Progenitor cell of endocrine pancreas (in vitro differentiated cells): ENCODE data around the gene APOC3. TPM values are rescaled to one million over a fixed set of nuclear protein-coding genes. Genes with fewer than 3 reads are reported as not detected.
A peak's percentile ranks its signal among the peaks of the same experiment; 100 is the strongest.

ENCODE experiments used
- DNase-seq: peaks from one replicate; pipeline ENCODE4 v3.0.0; 2021; ENCODE audit warnings: low spot score; ENCODE audit not compliant: unreplicated experiment
- H3K27ac Mint-ChIP-seq: 2 replicates; pipeline ENCODE4 v1.8.0; 2021; ENCODE audit warnings: mild to moderate bottlenecking, moderate library complexity, mixed read lengths
- H3K27me3 Mint-ChIP-seq: 2 replicates; pipeline ENCODE4 v1.8.0; 2021; ENCODE audit warnings: mixed read lengths
- H3K36me3 Mint-ChIP-seq: 2 replicates; pipeline ENCODE4 v1.8.0; 2022; ENCODE audit warnings: mixed read lengths; ENCODE audit not compliant: insufficient read depth
- H3K4me1 Mint-ChIP-seq: 2 replicates; pipeline ENCODE4 v1.8.0; 2021; ENCODE audit warnings: low read depth, mixed read lengths
- H3K4me3 Mint-ChIP-seq: 2 replicates; pipeline ENCODE4 v1.8.0; 2021; ENCODE audit warnings: low read depth, mild to moderate bottlenecking, moderate library complexity, mixed read lengths
- H3K9me3 Mint-ChIP-seq: 2 replicates; pipeline ENCODE4 v1.8.0; 2021; ENCODE audit warnings: low read depth, mixed read lengths
- CTCF ChIP-seq: fragments of 200-600 bp; sonication (generic); IDR thresholded peaks from one replicate; pipeline ENCODE4 v1.5.0; 2021; ENCODE audit warnings: antibody characterized with exemption, mild to moderate bottlenecking; ENCODE audit not compliant: unreplicated experiment
- total RNA-seq: library from RNA; stranded (reverse); gene quantifications from 2 replicates; pipeline ENCODE4 v1.2.1, GENCODE V29; 2021

Gene APOC3
- total RNA-seq, 1 donor from 2014 or later, result 16.3 TPM

DNA sequence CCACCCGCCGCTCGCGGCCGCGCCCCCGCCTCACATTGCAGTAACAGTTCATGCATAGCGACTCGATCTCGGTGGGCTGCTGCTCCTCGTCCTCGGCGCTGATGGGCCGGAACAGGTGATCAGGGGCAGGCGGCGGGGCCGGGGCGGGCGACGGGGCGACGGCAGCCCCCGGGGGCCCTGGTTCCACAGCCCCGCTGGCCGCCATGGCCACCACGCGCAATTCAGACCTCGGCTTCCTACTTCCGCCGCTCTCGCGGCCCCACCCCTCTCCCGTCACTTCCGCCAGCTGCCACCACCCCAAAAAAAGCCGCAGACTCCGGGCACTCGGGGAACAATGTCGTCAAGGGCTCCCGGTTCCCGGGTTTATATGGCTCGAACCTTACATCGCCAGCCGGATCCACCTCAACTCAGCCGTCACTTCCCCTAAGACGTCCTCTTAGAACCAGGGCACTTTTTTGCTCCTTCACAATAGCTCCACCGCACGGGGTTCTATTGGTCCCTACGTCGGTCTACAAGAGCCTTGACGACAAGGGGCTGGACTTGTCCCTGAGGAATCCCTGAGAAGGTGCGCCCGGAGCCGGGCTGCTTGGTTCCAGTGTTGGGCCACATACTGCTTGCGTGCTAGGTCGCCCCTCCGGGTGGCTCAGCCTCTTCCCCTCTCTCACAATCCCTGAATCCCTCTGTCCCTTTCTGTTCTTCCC lies 41.8 kb upstream of the APOC3 start, which contains the start of gene ZPR1:
ZPR1 (minus strand) TSS at position 238 of the 701 bp plus-strand sequence; CDS start at position 205, 33 bp downstream.
- TF ChIP-seq CTCF, result no peak
- DNase-seq, result peak; percentile 44
- Mint-ChIP-seq H3K4me3 (peak within 1 kb of the TSS; percentile 98), H3K27me3 (peaks cover 10% of the 10 kb centered on the region), H3K36me3 (peaks cover 17% of the 10 kb centered on the region), H3K9me3 (no peaks in the 10 kb centered on the region), H3K4me1 (peaks cover 19% of the 10 kb centered on the region), H3K27ac (peak within 1 kb of the TSS; percentile 99)

GRCh38 chr11:116788534-116788933 lies 41.2 kb upstream of the APOC3 start:
- Mint-ChIP-seq H3K4me3 (peak overlapping the region; percentile 98), H3K4me1 (peaks cover 22% of the 10 kb centered on the region), H3K27ac (peak overlapping the region; percentile 99), H3K9me3 (no peaks in the 10 kb centered on the region), H3K36me3 (peaks cover 15% of the 10 kb centered on the region), H3K27me3 (peaks cover 13% of the 10 kb centered on the region)
- DNase-seq, result no peak
- TF ChIP-seq CTCF, result no peak

GRCh38 chr11:116788975-116789374 lies 40.7 kb upstream of the APOC3 start:
- H3K27ac Mint-ChIP-seq, result no peak overlapping the region
- peak overlapping the region; percentile 98 for H3K4me3 Mint-ChIP-seq
- H3K9me3 Mint-ChIP-seq, result no peaks in the 10 kb centered on the region
- peaks cover 22% of the 10 kb centered on the region for H3K4me1 Mint-ChIP-seq
- no peak for DNase-seq
- H3K27me3 Mint-ChIP-seq, result peaks cover 13% of the 10 kb centered on the region
- TF ChIP-seq CTCF, result no peak
- H3K36me3 Mint-ChIP-seq, result peaks cover 15% of the 10 kb centered on the region

- H3K9me3 Mint-ChIP-seq, result no peaks in the 10 kb centered on the region
- TF ChIP-seq CTCF, result no peak
- H3K36me3 Mint-ChIP-seq, result peaks cover 4% of the 10 kb centered on the region
- no peak overlapping the region for H3K27ac Mint-ChIP-seq
- peaks cover 22% of the 10 kb centered on the region for H3K4me1 Mint-ChIP-seq
- H3K27me3 Mint-ChIP-seq, result peaks cover 13% of the 10 kb centered on the region
- no peak overlapping the region for H3K4me3 Mint-ChIP-seq
- DNase-seq, result no peak
Measured at GRCh38 chr11:116790167-116791001, 39.3 kb upstream of the APOC3 start.

DNA sequence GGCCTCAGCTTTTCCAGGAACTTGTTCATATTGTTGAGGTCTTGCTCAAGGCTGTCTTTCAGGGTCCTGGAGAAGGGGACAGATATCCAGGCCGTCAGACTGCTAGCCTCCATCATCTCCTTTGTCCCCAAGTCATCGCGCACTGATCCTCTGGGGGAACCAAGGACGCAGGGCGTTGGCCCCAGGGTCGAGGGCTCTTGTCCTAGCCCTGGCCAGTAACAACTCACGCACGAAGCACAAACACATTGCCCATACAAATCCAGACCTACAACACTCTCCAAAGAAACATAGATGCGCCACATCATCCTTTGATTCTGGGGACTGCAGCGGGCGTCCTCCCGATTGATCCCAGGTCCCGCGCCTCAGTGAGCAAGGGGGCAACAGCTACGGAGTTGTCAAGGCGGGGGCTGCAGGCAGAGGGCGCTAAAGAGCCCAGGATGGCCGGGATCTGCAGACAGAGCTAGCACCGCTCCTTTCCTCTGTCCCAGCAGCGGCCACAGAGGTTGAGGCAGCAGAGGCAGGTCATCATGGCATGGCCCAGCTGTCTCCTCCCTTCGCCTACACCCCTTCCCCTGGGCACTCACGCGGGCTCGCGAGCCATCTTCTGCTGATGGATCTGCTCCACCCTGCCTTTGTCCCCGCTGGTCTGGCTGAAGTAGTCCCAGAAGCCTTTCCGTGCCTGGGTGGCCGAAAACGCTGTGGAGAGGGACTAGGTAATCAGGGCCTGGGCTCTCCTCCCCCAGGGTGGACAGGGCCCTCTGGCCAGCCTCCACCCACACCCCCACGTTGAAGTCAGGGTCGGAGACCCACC lies 38.5 kb upstream of the APOC3 start:
- Mint-ChIP-seq H3K4me3 (peak overlapping the region; percentile 44), H3K9me3 (no peaks in the 10 kb centered on the region), H3K27ac (no peak overlapping the region), H3K4me1 (peaks cover 22% of the 10 kb centered on the region), H3K36me3 (peaks cover 3% of the 10 kb centered on the region), H3K27me3 (peaks cover 13% of the 10 kb centered on the region)
- peak; percentile 94 for TF ChIP-seq CTCF
- DNase-seq, result peak; percentile 83
